Endodermal cell (in vitro differentiated cells): ENCODE results near the gene QKI. TPM values are rescaled to one million over a fixed set of nuclear protein-coding genes. Genes with fewer than 3 reads are reported as not detected.
"Not testable (repeated sequence)": the region's sequence is repeated elsewhere in the genome, so short reads cannot be mapped to it uniquely, and the experiment has no call there.

Experiments
- DNase-seq: peaks from one replicate; pipeline ENCODE4 v3.0.0-alpha.2; 2017
- H3K27ac ChIP-seq: 2 replicates; pipeline ENCODE4 v1.5.1; 2013; ENCODE audit warnings: mild to moderate bottlenecking, low read depth, low read length, moderate library complexity
- H3K27me3 ChIP-seq: 2 replicates; pipeline ENCODE4 v1.6.1; 2013; ENCODE audit warnings: mild to moderate bottlenecking, low read length, moderate library complexity; ENCODE audit not compliant: insufficient read depth, control insufficient read depth, poor library complexity, severe bottlenecking
- H3K36me3 ChIP-seq: 2 replicates; pipeline ENCODE4 v1.7.0; 2013; ENCODE audit warnings: mild to moderate bottlenecking, low read length, moderate library complexity; ENCODE audit not compliant: control insufficient read depth, insufficient read depth
- H3K4me1 ChIP-seq: one replicate; pipeline ENCODE4 v1.7.0; 2013; ENCODE audit warnings: low read length; ENCODE audit not compliant: control insufficient read depth, insufficient read depth
- H3K4me3 ChIP-seq: 2 replicates; pipeline ENCODE4 v1.5.1; 2013; ENCODE audit warnings: mild to moderate bottlenecking, low read length, moderate library complexity
- H3K9ac ChIP-seq: 2 replicates; pipeline ENCODE4 v1.6.1; 2013; ENCODE audit warnings: mild to moderate bottlenecking, low read length, moderate library complexity; ENCODE audit not compliant: poor library complexity, severe bottlenecking; ENCODE audit errors: extremely low read depth
- H3K9me3 ChIP-seq: 2 replicates; pipeline ENCODE4 v1.6.1; 2013; ENCODE audit warnings: mild to moderate bottlenecking, low read length, moderate library complexity; ENCODE audit not compliant: control insufficient read depth
- H3K27ac Mint-ChIP-seq: 2 replicates; pipeline ENCODE4 v1.8.0; 2020; ENCODE audit warnings: mixed read lengths
- H3K27me3 Mint-ChIP-seq: 2 replicates; pipeline ENCODE4 v1.8.0; 2021; ENCODE audit warnings: mild to moderate bottlenecking, mixed read lengths; ENCODE audit not compliant: insufficient read depth
- H3K36me3 Mint-ChIP-seq: 2 replicates; pipeline ENCODE4 v1.8.0; 2020; ENCODE audit warnings: low read depth, mixed read lengths
- H3K4me1 Mint-ChIP-seq: 2 replicates; pipeline ENCODE4 v1.8.0; 2020; ENCODE audit warnings: mixed read lengths
- H3K4me3 Mint-ChIP-seq: 2 replicates; pipeline ENCODE4 v1.8.0; 2020; ENCODE audit warnings: mild to moderate bottlenecking, moderate library complexity, mixed read lengths
- H3K9me3 Mint-ChIP-seq: 2 replicates; pipeline ENCODE4 v1.8.0; 2020; ENCODE audit warnings: mild to moderate bottlenecking, mixed read lengths
- WGBS, 2 experiments: methylation state at CpG; one replicate each; pipeline versions ENCODE4 v1.1.5 to v1.1.7; 2013; ENCODE audit warnings: missing lambda C conversion rate in 2 of 2, mixed read lengths in 1 of 2; ENCODE audit not compliant: insufficient coverage in 1 of 2, insufficient read length in 1 of 2; 5-methylcytosine and 5-hydroxymethylcytosine counted together
- total RNA-seq, 2 donors: library from RNA; stranded (reverse); fragmentation: NEBNext Ultra II Directional in 1 of 2; extraction: Animal tissue kit (Norgen Biotek cat#: 25700) in 1 of 2; gene quantifications; 2 replicates in 1 of 2; 3 replicates in 1 of 2; pipeline ENCODE4 v1.2.1, GENCODE V29; 2021
- TF ChIP-seq, protein P1 (sequence below): fragments of 200-600 bp; sonication (generic); conservative IDR thresholded peaks from 2 replicates; pipeline ENCODE4 v1.5.0; 2021; ENCODE audit warnings: antibody characterized with exemption, mild to moderate bottlenecking

Gene QKI
- total RNA-seq, 2 donors from 2014 or later, result 93.3 to 107 TPM

DNA sequence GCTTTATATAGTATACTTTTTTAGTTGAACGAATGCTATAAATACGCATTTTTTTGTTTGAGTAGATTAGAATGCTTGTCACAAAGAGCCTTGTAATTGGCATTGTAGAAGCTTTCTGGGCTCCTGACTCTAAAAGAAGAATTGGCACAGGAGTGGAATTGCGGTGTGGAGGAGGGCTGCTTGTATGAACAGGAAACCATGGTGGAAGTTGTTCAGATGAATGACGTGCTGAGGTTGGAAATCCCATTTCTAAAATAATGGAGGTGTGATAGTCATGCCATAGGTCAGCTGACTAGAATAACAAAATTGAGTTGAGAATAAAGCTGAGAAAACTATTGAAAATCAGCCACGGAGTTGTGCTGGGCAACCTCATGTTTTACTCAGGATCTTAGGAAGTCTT lies 174.9 kb downstream of the QKI start:
- no peaks in the 10 kb centered on the region for H3K9me3 ChIP-seq
- Mint-ChIP-seq H3K36me3 (peaks cover 5% of the 10 kb centered on the region), H3K4me1 (peaks cover 4% of the 10 kb centered on the region), H3K9me3 (peaks cover 26% of the 10 kb centered on the region), H3K4me3 (no peak overlapping the region), H3K27ac (no peak overlapping the region), H3K27me3 (no peaks in the 10 kb centered on the region)
- TF ChIP-seq, protein P1, sequence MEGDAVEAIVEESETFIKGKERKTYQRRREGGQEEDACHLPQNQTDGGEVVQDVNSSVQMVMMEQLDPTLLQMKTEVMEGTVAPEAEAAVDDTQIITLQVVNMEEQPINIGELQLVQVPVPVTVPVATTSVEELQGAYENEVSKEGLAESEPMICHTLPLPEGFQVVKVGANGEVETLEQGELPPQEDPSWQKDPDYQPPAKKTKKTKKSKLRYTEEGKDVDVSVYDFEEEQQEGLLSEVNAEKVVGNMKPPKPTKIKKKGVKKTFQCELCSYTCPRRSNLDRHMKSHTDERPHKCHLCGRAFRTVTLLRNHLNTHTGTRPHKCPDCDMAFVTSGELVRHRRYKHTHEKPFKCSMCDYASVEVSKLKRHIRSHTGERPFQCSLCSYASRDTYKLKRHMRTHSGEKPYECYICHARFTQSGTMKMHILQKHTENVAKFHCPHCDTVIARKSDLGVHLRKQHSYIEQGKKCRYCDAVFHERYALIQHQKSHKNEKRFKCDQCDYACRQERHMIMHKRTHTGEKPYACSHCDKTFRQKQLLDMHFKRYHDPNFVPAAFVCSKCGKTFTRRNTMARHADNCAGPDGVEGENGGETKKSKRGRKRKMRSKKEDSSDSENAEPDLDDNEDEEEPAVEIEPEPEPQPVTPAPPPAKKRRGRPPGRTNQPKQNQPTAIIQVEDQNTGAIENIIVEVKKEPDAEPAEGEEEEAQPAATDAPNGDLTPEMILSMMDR, result no peak
- no peak for DNase-seq
- no peaks in the 10 kb centered on the region for H3K27me3 ChIP-seq
- WGBS, 2 experiments, result 92 to 94% methylated on average over 5 of the region's 5 CpGs
- no peak overlapping the region for H3K9ac ChIP-seq
- no peak overlapping the region for H3K27ac ChIP-seq
- no peaks in the 10 kb centered on the region for H3K4me1 ChIP-seq
- H3K4me3 ChIP-seq, result no peak overlapping the region
- H3K36me3 ChIP-seq, result no peaks in the 10 kb centered on the region

DNA sequence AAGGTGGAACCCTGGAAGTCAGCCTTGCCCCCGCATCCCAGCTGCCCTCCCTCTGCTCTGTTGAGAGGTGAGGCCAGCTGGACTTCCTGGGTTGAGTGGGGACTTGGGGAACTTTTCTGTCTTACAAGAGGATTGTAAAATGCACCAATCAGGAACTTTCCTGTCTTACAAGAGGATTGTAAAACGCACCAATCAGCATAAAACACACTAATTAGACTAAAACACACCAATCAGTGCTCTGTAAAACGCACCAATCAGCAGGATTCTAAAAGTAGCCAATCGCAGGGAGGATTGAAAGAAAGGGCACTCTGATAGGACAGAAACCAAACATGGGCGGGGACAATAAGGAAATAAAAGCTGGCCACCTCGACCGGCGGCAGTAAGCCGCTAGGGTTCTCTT lies 175.6 kb downstream of the QKI start:
- H3K9me3 Mint-ChIP-seq, result peaks cover 26% of the 10 kb centered on the region

DNA sequence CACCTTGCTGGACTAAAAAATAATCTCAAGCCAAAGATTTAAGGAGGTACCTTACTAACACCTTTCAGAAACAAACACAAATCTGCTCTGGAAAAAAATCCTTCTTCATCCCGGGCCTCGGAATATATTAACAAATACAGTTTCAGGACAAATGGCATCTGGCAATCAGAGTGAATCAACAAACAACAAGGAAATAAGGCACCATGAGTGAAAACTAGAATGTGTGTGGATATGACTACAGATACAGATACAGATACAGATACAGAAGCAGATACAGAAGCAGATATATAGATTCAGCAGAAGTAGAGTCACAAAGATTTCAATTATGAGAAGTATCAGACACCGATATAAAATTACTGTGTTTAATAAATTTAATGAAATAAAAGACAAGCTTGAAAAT lies 178.4 kb downstream of the QKI start:
- WGBS, 2 experiments, result 83 to 89% methylated on average over 1 to 3 of the region's 3 CpGs
- no peaks in the 10 kb centered on the region for H3K9me3 ChIP-seq
- peaks cover 5% of the 10 kb centered on the region for H3K36me3 Mint-ChIP-seq
- H3K27me3 Mint-ChIP-seq, result no peaks in the 10 kb centered on the region
- no peaks in the 10 kb centered on the region for H3K27me3 ChIP-seq
- no peak overlapping the region for H3K4me3 ChIP-seq
- H3K27ac Mint-ChIP-seq, result no peak overlapping the region
- peaks cover 26% of the 10 kb centered on the region for H3K9me3 Mint-ChIP-seq
- H3K36me3 ChIP-seq, result no peaks in the 10 kb centered on the region
- TF ChIP-seq, protein P1, result no peak
- H3K4me3 Mint-ChIP-seq, result no peak overlapping the region
- H3K4me1 ChIP-seq, result no peaks in the 10 kb centered on the region
- DNase-seq, result no peak
- H3K4me1 Mint-ChIP-seq, result peaks cover 4% of the 10 kb centered on the region
- H3K9ac ChIP-seq, result no peak overlapping the region
- H3K27ac ChIP-seq, result no peak overlapping the region

More for the DNA sequence above, 175.6 kb downstream of the QKI start:
- H3K4me3 ChIP-seq, H3K27ac ChIP-seq, H3K36me3 ChIP-seq, DNase-seq, H3K4me1 Mint-ChIP-seq, H3K27ac Mint-ChIP-seq, H3K27me3 Mint-ChIP-seq, H3K27me3 ChIP-seq, H3K4me3 Mint-ChIP-seq, H3K9me3 ChIP-seq, H3K36me3 Mint-ChIP-seq, H3K9ac ChIP-seq, H3K4me1 ChIP-seq: not testable (repeated sequence)
- WGBS, 2 experiments, result 96 to 98% methylated on average over 7 to 9 of the region's 9 CpGs

DNA sequence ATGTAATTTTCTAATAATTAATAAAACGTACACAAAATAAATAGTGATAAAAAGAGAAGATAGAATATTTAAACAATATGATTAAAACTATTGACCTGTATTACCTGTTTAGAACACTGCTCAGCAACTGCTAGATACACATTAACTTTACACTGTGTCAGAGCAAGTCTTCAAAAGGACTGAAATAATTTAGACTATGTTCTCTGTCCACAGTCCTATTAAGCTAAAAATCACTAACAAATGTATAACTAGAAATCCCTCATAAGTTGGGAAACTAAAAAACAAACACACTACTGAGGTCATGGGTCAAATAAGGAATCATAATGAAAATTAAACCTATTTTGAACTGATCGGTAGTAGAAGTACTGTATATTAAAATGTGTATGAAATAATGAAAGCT lies 181.7 kb downstream of the QKI start:
- Mint-ChIP-seq H3K27me3 (no peaks in the 10 kb centered on the region), H3K36me3 (peaks cover 2% of the 10 kb centered on the region), H3K4me3 (no peak overlapping the region), H3K27ac (no peak overlapping the region), H3K4me1 (peaks cover 4% of the 10 kb centered on the region), H3K9me3 (peaks cover 14% of the 10 kb centered on the region)
- no peaks in the 10 kb centered on the region for H3K27me3 ChIP-seq
- no peak for DNase-seq
- WGBS, 2 experiments, result 83% methylated on average over 1 of the region's 2 CpGs; no CpG with 5 or more reads in 1 of the 2 experiments
- H3K9me3 ChIP-seq, result no peaks in the 10 kb centered on the region
- H3K4me3 ChIP-seq, result no peak overlapping the region
- H3K9ac ChIP-seq, result no peak overlapping the region
- TF ChIP-seq, protein P1, result no peak
- H3K36me3 ChIP-seq, result no peaks in the 10 kb centered on the region
- H3K4me1 ChIP-seq, result no peaks in the 10 kb centered on the region
- H3K27ac ChIP-seq, result no peak overlapping the region
